Measurements from ENCODE around the gene PHOX2A.

DNA sequence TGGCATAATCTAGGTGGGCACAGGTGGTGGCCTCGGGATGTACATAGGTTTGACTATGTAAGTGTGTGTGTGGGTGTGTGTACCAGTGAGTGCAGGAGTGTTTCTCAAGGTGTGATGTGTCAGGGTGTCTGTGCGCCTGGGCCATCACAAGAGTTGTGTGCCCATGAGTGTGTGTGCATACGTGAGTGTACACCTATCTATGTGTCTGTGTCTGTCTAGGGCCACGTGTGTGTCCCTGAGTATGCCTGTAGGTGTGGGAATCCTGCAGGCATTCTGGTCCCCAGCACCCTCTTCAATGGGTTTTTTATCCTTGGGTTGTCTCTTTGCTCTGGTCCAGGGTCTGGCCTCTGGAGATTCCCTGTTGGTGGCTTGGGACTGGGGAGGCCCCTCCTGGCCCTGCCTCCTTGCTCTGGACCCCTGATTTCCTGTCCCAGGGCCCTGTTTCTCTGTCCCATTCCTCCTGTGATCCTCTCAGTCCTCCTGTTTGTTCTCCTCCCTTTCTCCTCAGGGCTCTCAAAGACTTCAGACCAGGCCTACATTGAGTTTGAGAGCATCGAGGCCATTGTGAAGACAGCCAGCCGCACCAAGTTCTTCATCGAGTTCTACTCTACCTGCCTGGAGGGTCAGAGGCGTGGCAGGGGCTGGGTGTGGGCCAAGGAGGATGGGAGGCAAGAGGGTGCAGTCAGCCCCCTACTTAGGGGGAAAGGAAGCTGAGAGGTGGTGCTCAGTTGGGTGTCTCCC, 10.0 kb downstream of the PHOX2A start:
- TF ChIP-seq CTCF (conservative IDR thresholded peaks at IDR 0.05; ENCODE audit: low read depth, low read length) (no peak), EZH2 (IDR thresholded peaks at IDR 0.05; ENCODE audit: low read length, unreplicated experiment) (no peak)
